Bronchial epithelial cell (primary cell): ENCODE data around the gene BCL11A. TPM values are rescaled to one million over a fixed set of nuclear protein-coding genes. Genes with fewer than 3 reads are reported as not detected.
A peak's percentile ranks its signal among the peaks of the same experiment; 100 is the strongest.

Experiments
- DNase-seq: peaks from one replicate; pipeline ENCODE4 v3.0.0-alpha.2; 2010; ENCODE audit warnings: low read depth
- FAIRE-seq: peaks from 2 replicates; lab custom pipeline; 2011; peaks lifted over from hg19 to GRCh38; lab: Jason Lieb, UNC
- H3K27me3 ChIP-seq: 2 replicates; pipeline ENCODE4 v1.5.1; 2011; ENCODE audit warnings: low read length; ENCODE audit not compliant: control insufficient read depth, insufficient read depth
- H3K36me3 ChIP-seq: 2 replicates; pipeline ENCODE4 v1.5.1; 2011; ENCODE audit warnings: low read length; ENCODE audit not compliant: control insufficient read depth, insufficient read depth
- H3K4me3 ChIP-seq: 2 replicates; pipeline ENCODE4 v1.5.1; 2011; ENCODE audit warnings: mild to moderate bottlenecking, low read depth, low read length, control low read depth
- total RNA-seq: library from RNA; depleted of rRNA; stranded (reverse); fragments of >200 nt; gene quantifications from 2 replicates; pipeline ENCODE4 v1.2.1, GENCODE V29; 2014
- TF ChIP-seq, protein P1 (sequence below): IDR thresholded peaks from 2 replicates; pipeline ENCODE4 v1.5.1; 2011; ENCODE audit warnings: mild to moderate bottlenecking, moderate library complexity, low read length, control low read depth, inconsistent platforms; ENCODE audit not compliant: insufficient read depth, severe bottlenecking

The BCL11A gene
- total RNA-seq, 1 donor from 2014 or later: 1.8 TPM

DNA sequence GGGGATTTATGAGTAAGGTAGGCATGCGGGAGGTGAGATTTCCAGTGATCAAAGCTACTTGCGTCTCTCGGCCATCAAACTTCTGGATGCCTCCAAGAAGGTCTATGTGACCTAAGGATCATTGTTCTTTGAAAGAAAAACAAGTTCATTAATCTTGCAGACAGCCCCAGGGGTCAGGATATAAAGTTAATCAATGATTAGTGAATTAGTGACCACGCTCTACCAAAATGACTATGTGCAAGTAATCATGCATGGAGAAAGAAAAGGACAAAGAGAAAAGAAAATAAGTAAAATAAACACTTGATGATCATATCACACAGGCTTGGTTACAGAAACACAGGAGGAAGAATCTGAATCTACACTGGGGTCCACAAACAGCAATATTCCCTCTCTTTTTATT lies 42.5 kb upstream of the BCL11A start:
- TF ChIP-seq, protein P1, sequence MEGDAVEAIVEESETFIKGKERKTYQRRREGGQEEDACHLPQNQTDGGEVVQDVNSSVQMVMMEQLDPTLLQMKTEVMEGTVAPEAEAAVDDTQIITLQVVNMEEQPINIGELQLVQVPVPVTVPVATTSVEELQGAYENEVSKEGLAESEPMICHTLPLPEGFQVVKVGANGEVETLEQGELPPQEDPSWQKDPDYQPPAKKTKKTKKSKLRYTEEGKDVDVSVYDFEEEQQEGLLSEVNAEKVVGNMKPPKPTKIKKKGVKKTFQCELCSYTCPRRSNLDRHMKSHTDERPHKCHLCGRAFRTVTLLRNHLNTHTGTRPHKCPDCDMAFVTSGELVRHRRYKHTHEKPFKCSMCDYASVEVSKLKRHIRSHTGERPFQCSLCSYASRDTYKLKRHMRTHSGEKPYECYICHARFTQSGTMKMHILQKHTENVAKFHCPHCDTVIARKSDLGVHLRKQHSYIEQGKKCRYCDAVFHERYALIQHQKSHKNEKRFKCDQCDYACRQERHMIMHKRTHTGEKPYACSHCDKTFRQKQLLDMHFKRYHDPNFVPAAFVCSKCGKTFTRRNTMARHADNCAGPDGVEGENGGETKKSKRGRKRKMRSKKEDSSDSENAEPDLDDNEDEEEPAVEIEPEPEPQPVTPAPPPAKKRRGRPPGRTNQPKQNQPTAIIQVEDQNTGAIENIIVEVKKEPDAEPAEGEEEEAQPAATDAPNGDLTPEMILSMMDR: no peak
- H3K27me3 ChIP-seq: peaks cover 2% of the 10 kb centered on the region
- no peaks in the 10 kb centered on the region for H3K36me3 ChIP-seq
- no peak overlapping the region for H3K4me3 ChIP-seq
- DNase-seq (no peak), FAIRE-seq (no peak)

DNA sequence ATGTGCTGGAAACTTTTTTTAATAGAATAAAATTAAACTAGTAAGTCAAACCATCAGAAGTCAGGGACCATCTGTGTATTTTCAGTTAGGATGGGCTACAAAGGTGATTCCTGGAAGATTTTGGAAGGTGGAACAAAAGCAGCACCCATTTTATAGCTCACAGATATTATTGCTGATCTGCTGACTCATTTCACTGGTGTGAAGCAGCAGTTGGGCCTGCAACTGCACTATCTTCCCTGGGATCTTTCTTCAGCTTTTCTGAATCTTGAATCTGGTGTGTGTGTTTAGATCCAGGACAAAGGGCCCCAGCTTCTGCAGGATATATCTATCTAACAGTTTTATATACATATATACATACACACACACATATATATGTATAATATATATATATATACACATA lies 35.6 kb upstream of the BCL11A start:
- no peaks in the 10 kb centered on the region for H3K27me3 ChIP-seq
- TF ChIP-seq, protein P1: no peak
- no peak for FAIRE-seq
- no peaks in the 10 kb centered on the region for H3K36me3 ChIP-seq
- no peak for DNase-seq
- H3K4me3 ChIP-seq: no peak overlapping the region

DNA sequence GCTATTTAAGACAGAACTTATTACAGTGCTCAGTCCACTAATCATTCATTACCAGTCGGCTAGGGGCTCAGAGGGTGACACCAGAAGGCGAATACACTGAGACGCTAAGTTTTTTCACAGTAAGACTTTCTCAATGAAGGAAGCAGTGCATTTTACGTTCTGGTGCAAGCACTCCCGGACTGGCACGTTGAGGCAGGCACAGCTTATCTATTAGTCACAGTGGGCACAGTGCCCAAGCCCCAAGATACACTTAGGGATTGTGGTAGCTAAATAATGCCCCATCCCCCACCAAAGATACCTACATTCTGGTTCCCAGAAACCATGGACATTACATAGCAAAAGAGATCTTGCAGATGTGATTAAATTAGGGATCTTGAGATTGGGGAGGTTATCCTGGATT lies 32.6 kb upstream of the BCL11A start:
- peaks cover 3% of the 10 kb centered on the region for H3K27me3 ChIP-seq
- TF ChIP-seq, protein P1: no peak
- no peak overlapping the region for H3K4me3 ChIP-seq
- no peak for FAIRE-seq
- DNase-seq: peak; percentile 93
- no peaks in the 10 kb centered on the region for H3K36me3 ChIP-seq

DNA sequence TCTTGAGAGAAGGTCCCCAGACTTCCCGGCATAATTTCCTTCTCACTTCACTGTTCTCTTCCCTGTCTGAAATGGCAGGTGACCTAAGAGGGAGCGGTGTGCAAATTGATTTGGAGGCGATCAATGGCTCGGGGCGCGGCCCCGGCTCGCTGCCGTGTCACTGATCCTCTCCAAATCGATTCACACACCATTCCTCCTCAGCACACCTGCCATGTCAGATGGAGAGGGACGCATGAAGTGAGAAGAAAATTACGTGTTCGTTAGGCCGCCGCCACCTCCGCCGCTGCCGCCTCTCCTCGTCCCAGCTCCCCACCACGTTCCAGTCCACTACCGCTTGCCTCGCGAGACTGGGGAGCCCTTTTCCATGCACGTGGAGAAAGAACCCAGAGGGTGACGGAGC lies 31.8 kb upstream of the BCL11A start:
- no peak overlapping the region for H3K4me3 ChIP-seq
- peaks cover 3% of the 10 kb centered on the region for H3K27me3 ChIP-seq
- FAIRE-seq (no peak), DNase-seq (no peak)
- H3K36me3 ChIP-seq: no peaks in the 10 kb centered on the region
- TF ChIP-seq, protein P1: no peak

DNA sequence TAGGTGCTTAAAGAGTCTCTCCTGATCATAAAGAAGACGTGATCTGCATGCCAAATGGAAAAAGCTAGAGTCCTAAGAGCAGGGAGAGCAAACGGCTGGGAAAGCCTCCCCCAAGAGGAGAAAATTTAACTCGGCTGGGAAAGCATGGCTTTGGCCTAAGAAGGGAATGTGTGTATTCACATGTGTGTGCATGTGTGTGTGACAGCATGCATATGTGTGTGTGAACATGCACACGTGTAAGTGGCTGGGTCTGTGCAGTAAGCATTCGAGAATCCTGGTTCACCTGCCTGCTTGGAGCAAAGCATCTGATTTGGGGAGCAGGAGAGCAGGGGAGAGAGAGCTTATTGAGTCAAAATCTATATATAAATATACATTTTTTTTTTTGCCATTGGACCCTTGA lies 30.1 kb upstream of the BCL11A start:
- peak; percentile 36 for FAIRE-seq
- TF ChIP-seq, protein P1: no peak
- DNase-seq: no peak
- peaks cover 4% of the 10 kb centered on the region for H3K27me3 ChIP-seq
- no peaks in the 10 kb centered on the region for H3K36me3 ChIP-seq
- H3K4me3 ChIP-seq: no peak overlapping the region
